ENCODE results near the gene KRT28.

DNA sequence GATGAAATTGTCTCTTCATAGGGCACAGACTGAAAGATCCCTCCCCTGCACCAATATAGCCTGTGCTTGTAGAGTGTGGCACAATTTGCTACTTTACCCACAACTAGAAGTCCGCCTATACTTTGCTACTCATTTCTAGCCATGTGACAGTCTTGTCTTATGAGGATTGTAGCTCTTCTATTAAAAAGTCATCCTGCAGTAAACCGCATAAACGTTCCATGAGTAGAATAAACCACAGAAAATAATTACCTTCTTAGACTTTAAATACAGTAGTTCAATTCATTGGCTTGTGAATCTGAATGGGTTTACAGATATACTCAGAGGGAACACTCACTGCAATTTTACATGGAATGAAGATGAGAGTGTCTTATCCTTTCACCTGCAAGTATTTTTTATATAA is 21.8 kb downstream of the KRT28 start:
- TF ChIP-seq, protein P1, sequence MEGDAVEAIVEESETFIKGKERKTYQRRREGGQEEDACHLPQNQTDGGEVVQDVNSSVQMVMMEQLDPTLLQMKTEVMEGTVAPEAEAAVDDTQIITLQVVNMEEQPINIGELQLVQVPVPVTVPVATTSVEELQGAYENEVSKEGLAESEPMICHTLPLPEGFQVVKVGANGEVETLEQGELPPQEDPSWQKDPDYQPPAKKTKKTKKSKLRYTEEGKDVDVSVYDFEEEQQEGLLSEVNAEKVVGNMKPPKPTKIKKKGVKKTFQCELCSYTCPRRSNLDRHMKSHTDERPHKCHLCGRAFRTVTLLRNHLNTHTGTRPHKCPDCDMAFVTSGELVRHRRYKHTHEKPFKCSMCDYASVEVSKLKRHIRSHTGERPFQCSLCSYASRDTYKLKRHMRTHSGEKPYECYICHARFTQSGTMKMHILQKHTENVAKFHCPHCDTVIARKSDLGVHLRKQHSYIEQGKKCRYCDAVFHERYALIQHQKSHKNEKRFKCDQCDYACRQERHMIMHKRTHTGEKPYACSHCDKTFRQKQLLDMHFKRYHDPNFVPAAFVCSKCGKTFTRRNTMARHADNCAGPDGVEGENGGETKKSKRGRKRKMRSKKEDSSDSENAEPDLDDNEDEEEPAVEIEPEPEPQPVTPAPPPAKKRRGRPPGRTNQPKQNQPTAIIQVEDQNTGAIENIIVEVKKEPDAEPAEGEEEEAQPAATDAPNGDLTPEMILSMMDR (IDR thresholded peaks at IDR 0.05; ENCODE audit: low read depth, low read length) = no peak
- no peak for TF ChIP-seq EZH2phosphoT487 (IDR thresholded peaks at IDR 0.05; ENCODE audit: low read depth)
